HEK293 (cell line): Measurements from ENCODE around the gene FUCA1.
A peak's percentile ranks its signal among the peaks of the same experiment; 100 is the strongest.

Source experiments
- CTCF ChIA-PET: fragments of 350-600 bp; formaldehyde crosslinking; extraction: SDS; loops from one replicate; lab custom pipeline; 2021; ENCODE audit warnings: antibody characterized with exemption; lab: Yijun Ruan, JAX
- POLR2A ChIA-PET: fragments of 300-600 bp; formaldehyde crosslinking; extraction: SDS; loops from one replicate; lab custom pipeline; 2020; ENCODE audit warnings: antibody characterized with exemption, inconsistent platforms; lab: Yijun Ruan, JAX
- H3K27ac ChIP-seq: fragments of 200-500 bp; sonication (Bioruptor generic); 2 replicates; pipeline ENCODE4 v1.5.1; 2014; ENCODE audit warnings: low read depth, low read length, control low read depth, inconsistent platforms; ENCODE audit errors: extremely low read depth
- H3K36me3 ChIP-seq, 2 experiments: fragments of 200-500 bp in 1 of 2; sonication (Bioruptor generic) in 1 of 2; 1 replicate in 1 of 2; 2 replicates in 1 of 2; pipeline ENCODE4 v1.5.1; 2014 to 2017; ENCODE audit warnings: inconsistent platforms in 2 of 2, low read length in 2 of 2; ENCODE audit not compliant: control insufficient read depth in 2 of 2, insufficient read depth in 1 of 2
- H3K4me1 ChIP-seq: fragments of 200-500 bp; sonication (Bioruptor generic); 2 replicates; pipeline ENCODE4 v1.5.1; 2014; ENCODE audit warnings: mild to moderate bottlenecking, low read length, inconsistent platforms; ENCODE audit not compliant: control insufficient read depth, insufficient read depth
- H3K4me3 ChIP-seq: 2 replicates; pipeline ENCODE4 v1.5.1; 2011; ENCODE audit warnings: low read depth, mild to moderate bottlenecking, control low read depth, low read length, moderate library complexity
- H3K9me3 ChIP-seq: fragments of 200-500 bp; sonication (Bioruptor generic); 2 replicates; pipeline ENCODE4 v1.5.1; 2014; ENCODE audit warnings: low read depth, low read length, inconsistent platforms; ENCODE audit not compliant: control insufficient read depth, insufficient read depth
- ELK4 ChIP-seq: IDR thresholded peaks from 2 replicates; pipeline ENCODE4 v1.6.1; 2011; ENCODE audit warnings: mild to moderate bottlenecking, low read depth, low read length, borderline replicate concordance
- IKZF3 ChIP-seq: fragments of 450-650 bp; IDR thresholded peaks from 2 replicates; pipeline ENCODE4 v1.5.0; 2018; ENCODE audit warnings: missing biosample characterization, mild to moderate bottlenecking, missing genetic modification characterization, moderate library complexity
- MYNN ChIP-seq: fragments of 450-650 bp; formaldehyde crosslinking; IDR thresholded peaks from 2 replicates; pipeline ENCODE4 v1.5.1; 2016; ENCODE audit warnings: missing biosample characterization, missing genetic modification characterization, borderline replicate concordance
- PRDM10 ChIP-seq: fragments of 450-650 bp; formaldehyde crosslinking; IDR thresholded peaks from 2 replicates; pipeline ENCODE4 v1.5.1; 2016; ENCODE audit warnings: missing biosample characterization, missing genetic modification characterization
- SCRT2 ChIP-seq: fragments of 450-650 bp; formaldehyde crosslinking; IDR thresholded peaks from 2 replicates; pipeline ENCODE4 v1.5.1; 2016; ENCODE audit warnings: missing biosample characterization, missing genetic modification characterization
- SP7 ChIP-seq: fragments of 450-650 bp; formaldehyde crosslinking; IDR thresholded peaks from 2 replicates; pipeline ENCODE4 v1.5.1; 2016; ENCODE audit warnings: missing biosample characterization, missing genetic modification characterization
- ZBTB6 ChIP-seq: fragments of 450-650 bp; formaldehyde crosslinking; IDR thresholded peaks from 2 replicates; pipeline ENCODE4 v1.5.1; 2017; ENCODE audit warnings: missing biosample characterization, missing genetic modification characterization
- ZFP37 ChIP-seq: fragments of 450-650 bp; formaldehyde crosslinking; IDR thresholded peaks from 2 replicates; pipeline ENCODE4 v1.5.1; 2016; ENCODE audit warnings: missing biosample characterization, missing genetic modification characterization
- ZNF138 ChIP-seq: fragments of 450-650 bp; formaldehyde crosslinking; IDR thresholded peaks from 2 replicates; pipeline ENCODE4 v1.5.1; 2016; ENCODE audit warnings: missing biosample characterization, missing genetic modification characterization, borderline replicate concordance
- ZNF184 ChIP-seq: fragments of 450-650 bp; IDR thresholded peaks from 2 replicates; pipeline ENCODE4 v1.5.1; 2018; ENCODE audit warnings: missing biosample characterization, mild to moderate bottlenecking, missing genetic modification characterization
- ZNF2 ChIP-seq: fragments of 450-650 bp; formaldehyde crosslinking; IDR thresholded peaks from 2 replicates; pipeline ENCODE4 v1.5.1; 2016; ENCODE audit warnings: missing biosample characterization, missing genetic modification characterization
- ZNF221 ChIP-seq: fragments of 450-650 bp; formaldehyde crosslinking; IDR thresholded peaks from 2 replicates; pipeline ENCODE4 v1.5.1; 2017; ENCODE audit warnings: missing biosample characterization, missing genetic modification characterization, borderline replicate concordance
- ZNF239 ChIP-seq: fragments of 450-650 bp; formaldehyde crosslinking; IDR thresholded peaks from 2 replicates; pipeline ENCODE4 v1.5.1; 2016; ENCODE audit warnings: missing biosample characterization, missing genetic modification characterization
- ZNF529 ChIP-seq: fragments of 450-650 bp; formaldehyde crosslinking; IDR thresholded peaks from 2 replicates; pipeline ENCODE4 v1.5.1; 2017; ENCODE audit warnings: missing genetic modification characterization, missing biosample characterization; ENCODE audit not compliant: insufficient replicate concordance
- ZNF530 ChIP-seq: fragments of 450-650 bp; formaldehyde crosslinking; IDR thresholded peaks from 2 replicates; pipeline ENCODE4 v1.5.1; 2016; ENCODE audit warnings: low read depth, missing biosample characterization, missing genetic modification characterization
- ZNF660 ChIP-seq: fragments of 450-650 bp; IDR thresholded peaks from 2 replicates; pipeline ENCODE4 v1.5.1; 2018; ENCODE audit warnings: missing biosample characterization, mild to moderate bottlenecking, missing genetic modification characterization
- ZNF692 ChIP-seq: fragments of 450-650 bp; formaldehyde crosslinking; IDR thresholded peaks from 2 replicates; pipeline ENCODE4 v1.5.1; 2016; ENCODE audit warnings: missing biosample characterization, missing genetic modification characterization
- ZNF747 ChIP-seq: fragments of 450-650 bp; formaldehyde crosslinking; IDR thresholded peaks from 2 replicates; pipeline ENCODE4 v1.5.1; 2016; ENCODE audit warnings: missing biosample characterization, missing genetic modification characterization
- ZNF830 ChIP-seq: fragments of 450-650 bp; IDR thresholded peaks from 2 replicates; pipeline ENCODE4 v1.5.0; 2018; ENCODE audit warnings: missing biosample characterization, missing genetic modification characterization, low read depth, mild to moderate bottlenecking, moderate library complexity
- TF ChIP-seq, protein P1 (sequence below): fragments of 450-650 bp; formaldehyde crosslinking; IDR thresholded peaks from 2 replicates; pipeline ENCODE4 v1.5.1; 2016; ENCODE audit warnings: missing biosample characterization, missing genetic modification characterization
- TF ChIP-seq, protein P2 (sequence below): fragments of 450-650 bp; formaldehyde crosslinking; IDR thresholded peaks from 2 replicates; pipeline ENCODE4 v1.5.1; 2017; ENCODE audit warnings: missing biosample characterization, missing genetic modification characterization
- TF ChIP-seq, protein P3 (sequence below): fragments of 450-650 bp; formaldehyde crosslinking; IDR thresholded peaks from 2 replicates; pipeline ENCODE4 v1.5.1; 2016; ENCODE audit warnings: missing biosample characterization, missing genetic modification characterization

FUCA1 gene

GRCh38 chr1:23916209-23917131, 48.4 kb upstream of the FUCA1 start:
- ChIA-PET POLR2A (interaction anchor here (0.9 to 1.3 kb wide), 4 partner anchors 43 to 145 kb away, joined by 3 to 9 read pairs (median 6); partner anchors contain the start of genes PITHD1 and PNRC2), CTCF (interaction anchor here (0.6 to 2.8 kb wide), 39 partner anchors 9 to 1092 kb away, joined by 3 to 33 read pairs (median 4); partner anchors contain the start of gene PITHD1)
- H3K27ac ChIP-seq: no peak overlapping the region
- no peaks in the 10 kb centered on the region for H3K4me1 ChIP-seq
- no peaks in the 10 kb centered on the region for H3K9me3 ChIP-seq
- H3K4me3 ChIP-seq: no peak overlapping the region
- H3K36me3 ChIP-seq: no peaks in the 10 kb centered on the region
- no peak for TF ChIP-seq IKZF3 (tag by site-specific recombination)
- peak; percentile 42 for TF ChIP-seq SCRT2 (tag by site-specific recombination)
- TF ChIP-seq SP7 (tag by site-specific recombination): no peak
- TF ChIP-seq ZNF660 (tag by site-specific recombination): no peak
- TF ChIP-seq ZFP37 (tag by site-specific recombination): no peak
- TF ChIP-seq ELK4: no peak
- no peak for TF ChIP-seq ZNF221 (tag by site-specific recombination)
- TF ChIP-seq, protein P1, sequence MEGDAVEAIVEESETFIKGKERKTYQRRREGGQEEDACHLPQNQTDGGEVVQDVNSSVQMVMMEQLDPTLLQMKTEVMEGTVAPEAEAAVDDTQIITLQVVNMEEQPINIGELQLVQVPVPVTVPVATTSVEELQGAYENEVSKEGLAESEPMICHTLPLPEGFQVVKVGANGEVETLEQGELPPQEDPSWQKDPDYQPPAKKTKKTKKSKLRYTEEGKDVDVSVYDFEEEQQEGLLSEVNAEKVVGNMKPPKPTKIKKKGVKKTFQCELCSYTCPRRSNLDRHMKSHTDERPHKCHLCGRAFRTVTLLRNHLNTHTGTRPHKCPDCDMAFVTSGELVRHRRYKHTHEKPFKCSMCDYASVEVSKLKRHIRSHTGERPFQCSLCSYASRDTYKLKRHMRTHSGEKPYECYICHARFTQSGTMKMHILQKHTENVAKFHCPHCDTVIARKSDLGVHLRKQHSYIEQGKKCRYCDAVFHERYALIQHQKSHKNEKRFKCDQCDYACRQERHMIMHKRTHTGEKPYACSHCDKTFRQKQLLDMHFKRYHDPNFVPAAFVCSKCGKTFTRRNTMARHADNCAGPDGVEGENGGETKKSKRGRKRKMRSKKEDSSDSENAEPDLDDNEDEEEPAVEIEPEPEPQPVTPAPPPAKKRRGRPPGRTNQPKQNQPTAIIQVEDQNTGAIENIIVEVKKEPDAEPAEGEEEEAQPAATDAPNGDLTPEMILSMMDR: peak; percentile 73
- TF ChIP-seq, protein P2, sequence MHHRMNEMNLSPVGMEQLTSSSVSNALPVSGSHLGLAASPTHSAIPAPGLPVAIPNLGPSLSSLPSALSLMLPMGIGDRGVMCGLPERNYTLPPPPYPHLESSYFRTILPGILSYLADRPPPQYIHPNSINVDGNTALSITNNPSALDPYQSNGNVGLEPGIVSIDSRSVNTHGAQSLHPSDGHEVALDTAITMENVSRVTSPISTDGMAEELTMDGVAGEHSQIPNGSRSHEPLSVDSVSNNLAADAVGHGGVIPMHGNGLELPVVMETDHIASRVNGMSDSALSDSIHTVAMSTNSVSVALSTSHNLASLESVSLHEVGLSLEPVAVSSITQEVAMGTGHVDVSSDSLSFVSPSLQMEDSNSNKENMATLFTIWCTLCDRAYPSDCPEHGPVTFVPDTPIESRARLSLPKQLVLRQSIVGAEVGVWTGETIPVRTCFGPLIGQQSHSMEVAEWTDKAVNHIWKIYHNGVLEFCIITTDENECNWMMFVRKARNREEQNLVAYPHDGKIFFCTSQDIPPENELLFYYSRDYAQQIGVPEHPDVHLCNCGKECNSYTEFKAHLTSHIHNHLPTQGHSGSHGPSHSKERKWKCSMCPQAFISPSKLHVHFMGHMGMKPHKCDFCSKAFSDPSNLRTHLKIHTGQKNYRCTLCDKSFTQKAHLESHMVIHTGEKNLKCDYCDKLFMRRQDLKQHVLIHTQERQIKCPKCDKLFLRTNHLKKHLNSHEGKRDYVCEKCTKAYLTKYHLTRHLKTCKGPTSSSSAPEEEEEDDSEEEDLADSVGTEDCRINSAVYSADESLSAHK (tag by site-specific recombination): no peak
- TF ChIP-seq ZNF239 (tag by site-specific recombination): no peak
- no peak for TF ChIP-seq ZNF138 (tag by site-specific recombination)
- TF ChIP-seq ZNF184: no peak
- no peak for TF ChIP-seq ZNF2 (tag by site-specific recombination)
- no peak for TF ChIP-seq ZNF830 (tag by site-specific recombination)
- TF ChIP-seq ZNF692 (tag by site-specific recombination): peak; percentile 85
- TF ChIP-seq ZBTB6: no peak
- no peak for TF ChIP-seq ZNF530 (tag by site-specific recombination)
- TF ChIP-seq ZNF747 (tag by site-specific recombination): no peak
- TF ChIP-seq, protein P3, sequence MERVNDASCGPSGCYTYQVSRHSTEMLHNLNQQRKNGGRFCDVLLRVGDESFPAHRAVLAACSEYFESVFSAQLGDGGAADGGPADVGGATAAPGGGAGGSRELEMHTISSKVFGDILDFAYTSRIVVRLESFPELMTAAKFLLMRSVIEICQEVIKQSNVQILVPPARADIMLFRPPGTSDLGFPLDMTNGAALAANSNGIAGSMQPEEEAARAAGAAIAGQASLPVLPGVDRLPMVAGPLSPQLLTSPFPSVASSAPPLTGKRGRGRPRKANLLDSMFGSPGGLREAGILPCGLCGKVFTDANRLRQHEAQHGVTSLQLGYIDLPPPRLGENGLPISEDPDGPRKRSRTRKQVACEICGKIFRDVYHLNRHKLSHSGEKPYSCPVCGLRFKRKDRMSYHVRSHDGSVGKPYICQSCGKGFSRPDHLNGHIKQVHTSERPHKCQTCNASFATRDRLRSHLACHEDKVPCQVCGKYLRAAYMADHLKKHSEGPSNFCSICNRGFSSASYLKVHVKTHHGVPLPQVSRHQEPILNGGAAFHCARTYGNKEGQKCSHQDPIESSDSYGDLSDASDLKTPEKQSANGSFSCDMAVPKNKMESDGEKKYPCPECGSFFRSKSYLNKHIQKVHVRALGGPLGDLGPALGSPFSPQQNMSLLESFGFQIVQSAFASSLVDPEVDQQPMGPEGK (tag by site-specific recombination): no peak
- TF ChIP-seq ZNF529 (tag by site-specific recombination): no peak
- TF ChIP-seq MYNN (tag by site-specific recombination): no peak
- TF ChIP-seq PRDM10 (tag by site-specific recombination): no peak
